Fibroblast of mammary gland (primary cell): ENCODE measurements around the gene TRAF3IP1.
"Not testable (repeated sequence)": the region's sequence is repeated elsewhere in the genome, so short reads cannot be mapped to it uniquely, and the experiment has no call there.

ENCODE experiments used
- DNase-seq: peaks from one replicate; pipeline ENCODE4 v3.0.0-alpha.2; 2010; ENCODE audit warnings: low read depth
- H3K4me3 ChIP-seq: 2 replicates; pipeline ENCODE4 v1.5.1; 2011; ENCODE audit warnings: low read depth, mild to moderate bottlenecking, low read length, moderate library complexity; ENCODE audit not compliant: control insufficient read depth
- TF ChIP-seq, protein P1 (sequence below): conservative IDR thresholded peaks from 2 replicates; pipeline ENCODE4 v1.5.1; 2011; ENCODE audit warnings: low read depth, low read length, inconsistent platforms; ENCODE audit not compliant: control insufficient read depth, insufficient read depth

The TRAF3IP1 gene

DNA sequence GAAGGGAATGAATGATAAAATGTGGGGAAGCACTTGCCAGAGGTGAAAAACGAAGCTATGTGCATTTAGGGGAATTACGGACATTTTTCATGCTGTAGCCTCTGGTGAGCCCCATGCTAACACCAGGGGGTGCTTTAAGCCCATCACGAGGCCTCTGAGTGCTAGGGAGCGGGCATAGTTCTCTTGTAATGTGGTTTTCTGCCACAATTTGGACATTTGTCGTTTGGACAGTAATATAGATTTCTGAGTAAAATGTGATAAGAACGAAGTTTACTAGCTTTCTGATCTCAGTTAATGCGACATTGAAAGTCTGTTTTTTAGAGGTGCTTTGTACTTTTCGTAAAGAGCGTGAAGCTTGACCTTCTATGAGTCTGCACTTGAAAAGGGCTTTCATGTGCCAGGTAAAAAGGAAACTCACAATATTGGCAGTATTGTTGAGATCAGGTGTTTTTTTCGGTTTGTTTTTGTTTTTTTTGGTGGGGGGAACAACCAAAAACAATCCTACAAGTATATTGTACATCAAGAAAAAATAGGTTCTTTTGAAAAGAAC lies 50.6 kb downstream of the TRAF3IP1 start:
- peak; percentile 77 for DNase-seq
- TF ChIP-seq, protein P1, sequence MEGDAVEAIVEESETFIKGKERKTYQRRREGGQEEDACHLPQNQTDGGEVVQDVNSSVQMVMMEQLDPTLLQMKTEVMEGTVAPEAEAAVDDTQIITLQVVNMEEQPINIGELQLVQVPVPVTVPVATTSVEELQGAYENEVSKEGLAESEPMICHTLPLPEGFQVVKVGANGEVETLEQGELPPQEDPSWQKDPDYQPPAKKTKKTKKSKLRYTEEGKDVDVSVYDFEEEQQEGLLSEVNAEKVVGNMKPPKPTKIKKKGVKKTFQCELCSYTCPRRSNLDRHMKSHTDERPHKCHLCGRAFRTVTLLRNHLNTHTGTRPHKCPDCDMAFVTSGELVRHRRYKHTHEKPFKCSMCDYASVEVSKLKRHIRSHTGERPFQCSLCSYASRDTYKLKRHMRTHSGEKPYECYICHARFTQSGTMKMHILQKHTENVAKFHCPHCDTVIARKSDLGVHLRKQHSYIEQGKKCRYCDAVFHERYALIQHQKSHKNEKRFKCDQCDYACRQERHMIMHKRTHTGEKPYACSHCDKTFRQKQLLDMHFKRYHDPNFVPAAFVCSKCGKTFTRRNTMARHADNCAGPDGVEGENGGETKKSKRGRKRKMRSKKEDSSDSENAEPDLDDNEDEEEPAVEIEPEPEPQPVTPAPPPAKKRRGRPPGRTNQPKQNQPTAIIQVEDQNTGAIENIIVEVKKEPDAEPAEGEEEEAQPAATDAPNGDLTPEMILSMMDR: peak; percentile 95
- H3K4me3 ChIP-seq: no peak overlapping the region

DNA sequence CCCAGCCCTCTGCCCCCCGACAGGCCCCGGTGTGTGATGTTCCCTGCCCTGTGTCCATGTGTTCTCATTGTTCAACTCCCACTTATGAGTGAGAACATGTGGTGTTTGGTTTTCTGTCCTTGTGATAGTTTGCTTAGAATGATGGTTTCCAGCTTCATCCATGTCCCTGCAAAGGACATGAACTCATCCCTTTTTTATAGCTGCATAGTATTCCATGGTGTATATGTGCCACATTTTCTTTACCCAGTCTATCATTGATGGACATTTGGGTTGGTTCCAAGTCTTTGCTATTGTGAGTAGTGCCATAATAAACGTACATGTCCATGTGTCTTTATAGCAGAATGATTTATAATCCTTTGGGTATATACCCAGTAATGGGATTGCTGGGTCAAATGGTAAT lies 52.0 kb downstream of the TRAF3IP1 start:
- DNase-seq, H3K4me3 ChIP-seq: not testable (repeated sequence)

DNA sequence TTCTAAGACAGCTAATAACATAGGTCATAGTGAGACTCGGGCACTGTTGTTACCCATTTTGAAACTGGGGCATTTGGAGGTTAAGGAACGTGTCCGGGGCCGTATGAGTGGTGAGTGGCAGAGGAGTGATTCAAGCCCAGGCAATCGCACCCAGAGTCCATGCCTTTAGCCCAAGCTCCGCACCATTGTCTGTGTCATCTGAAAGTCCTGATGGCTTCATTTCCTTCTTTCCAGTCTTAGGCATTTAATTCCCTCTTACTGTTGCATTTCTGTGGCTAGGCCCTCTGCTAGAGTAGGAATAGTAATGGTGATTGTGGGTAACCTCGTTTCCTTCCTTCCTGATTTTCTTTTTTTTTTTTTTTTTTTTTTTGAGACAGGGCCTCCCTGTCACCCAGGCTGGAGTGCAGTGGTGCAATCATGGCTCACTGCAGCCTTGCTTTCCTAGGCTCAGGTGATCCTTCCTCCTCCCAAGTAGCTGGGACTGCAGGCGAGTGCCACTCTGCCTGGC lies 56.6 kb downstream of the TRAF3IP1 start:
- TF ChIP-seq, protein P1: no peak
- no peak for DNase-seq
- H3K4me3 ChIP-seq: no peak overlapping the region

DNA sequence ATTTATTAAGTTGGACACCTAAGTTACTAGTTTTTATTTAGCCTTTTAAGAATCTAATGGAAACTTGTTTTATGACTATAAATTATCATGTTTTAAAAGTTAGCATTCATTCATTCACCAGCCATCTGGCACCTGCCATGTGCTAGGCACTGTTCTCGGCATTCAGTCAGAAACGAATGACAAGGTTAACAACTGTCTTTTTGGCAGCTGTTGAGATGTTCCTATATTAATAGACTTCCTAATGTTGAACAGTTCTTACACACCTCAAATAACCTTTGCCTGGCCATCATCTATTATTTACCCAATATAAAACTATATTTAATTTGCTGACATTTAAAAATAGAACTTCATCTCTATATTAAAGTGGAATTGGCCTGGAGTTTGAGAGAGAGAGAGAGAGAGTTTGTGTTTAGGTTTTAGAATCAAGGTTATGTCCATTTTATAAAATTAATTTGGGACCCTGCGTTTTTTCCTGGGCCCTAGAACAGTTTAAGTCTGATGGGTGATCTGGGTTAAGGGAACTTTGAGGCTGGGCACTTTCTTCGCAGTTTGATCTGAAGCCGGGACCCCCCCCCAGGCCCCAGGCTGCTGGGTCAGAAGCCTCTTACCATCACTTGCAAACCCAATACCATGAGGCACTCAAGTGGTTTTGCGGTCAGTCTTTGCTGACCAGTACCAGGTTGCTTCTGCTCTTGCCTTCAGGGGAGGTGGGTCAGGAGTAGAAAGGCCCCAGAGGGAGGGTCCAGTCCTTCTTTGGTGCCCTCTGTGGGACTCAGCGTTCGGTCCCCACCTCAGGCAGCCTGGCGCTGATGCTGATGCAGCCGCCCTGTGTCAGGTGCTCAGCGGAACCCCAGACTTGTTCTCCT lies 58.1 kb downstream of the TRAF3IP1 start:
- no peak overlapping the region for H3K4me3 ChIP-seq
- TF ChIP-seq, protein P1: no peak
- DNase-seq: no peak

DNA sequence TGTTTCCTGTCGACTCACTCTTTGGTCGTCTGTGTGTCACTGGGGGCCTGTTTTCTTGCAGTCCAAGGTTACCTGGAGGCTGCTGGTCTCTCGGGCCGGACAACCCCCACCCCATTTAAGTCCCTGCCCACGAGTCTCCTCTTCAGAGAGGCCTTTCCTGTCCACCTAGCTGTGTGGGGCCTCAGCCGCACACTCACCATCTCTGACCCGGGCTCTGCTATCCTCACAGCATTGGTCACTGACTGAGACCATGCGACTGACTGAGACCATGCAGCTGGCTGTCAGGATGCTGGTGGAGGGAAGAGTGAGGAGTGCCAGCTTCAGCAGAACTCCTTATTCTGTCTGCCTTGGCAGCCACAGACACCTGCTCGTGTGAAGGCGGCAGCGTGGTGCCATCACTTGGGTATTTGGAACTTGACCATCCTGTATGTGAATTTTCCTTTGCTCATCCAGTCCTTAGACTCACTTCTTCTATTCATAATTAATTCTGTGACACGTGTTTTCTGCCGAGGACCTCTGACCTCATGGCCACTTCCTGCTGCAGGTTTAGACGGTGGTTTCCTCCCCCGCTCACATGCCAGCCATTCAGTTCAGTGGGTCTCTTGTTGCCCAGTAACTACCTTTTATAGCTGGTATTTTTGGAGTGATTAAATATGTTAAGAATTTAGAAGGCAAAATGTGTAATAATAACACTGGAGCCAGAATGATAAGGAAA lies 58.9 kb downstream of the TRAF3IP1 start:
- no peak for DNase-seq
- TF ChIP-seq, protein P1: no peak

DNA sequence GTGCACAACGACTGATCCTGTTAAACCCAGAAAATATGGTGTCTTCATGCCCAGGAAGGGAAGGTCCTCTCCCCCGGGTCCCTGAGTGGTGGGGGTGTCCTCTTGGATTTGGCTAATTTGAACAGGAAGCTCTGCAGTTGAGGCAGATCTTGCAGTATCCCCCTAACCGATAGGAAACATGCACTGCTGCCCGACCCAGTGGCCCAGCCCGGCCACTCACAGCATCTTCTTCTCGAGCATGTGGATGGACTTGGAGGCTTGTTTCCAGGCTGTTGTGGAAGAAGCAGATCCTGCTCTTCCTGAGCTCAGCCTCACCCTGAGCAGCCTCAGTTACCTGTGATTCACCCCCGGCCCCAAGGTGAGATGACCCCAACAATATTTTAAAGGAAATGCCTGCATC lies 60.0 kb downstream of the TRAF3IP1 start:
- H3K4me3 ChIP-seq: no peak overlapping the region
- no peak for DNase-seq
- TF ChIP-seq, protein P1: no peak

More for the DNA sequence above, 58.9 kb downstream of the TRAF3IP1 start:
- no peak overlapping the region for H3K4me3 ChIP-seq

DNA sequence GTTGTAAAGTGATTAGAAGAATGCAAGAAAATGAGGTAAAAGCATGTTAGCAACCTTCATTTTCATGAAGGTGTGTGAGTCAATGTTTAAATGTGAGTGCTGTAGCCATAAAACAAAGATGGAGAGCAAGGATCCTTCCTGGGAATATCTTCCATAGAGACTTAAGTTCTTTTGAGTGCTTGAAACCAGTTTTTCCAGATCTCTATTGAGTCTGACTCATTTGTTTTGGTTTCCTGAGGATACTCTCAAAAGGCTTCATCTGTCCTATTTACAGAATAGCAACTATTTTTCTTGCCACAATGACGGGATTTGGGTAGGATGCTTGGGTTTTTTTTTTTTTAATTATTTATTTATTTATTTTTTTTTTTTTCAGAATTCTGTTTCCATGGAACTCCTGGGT lies 60.5 kb downstream of the TRAF3IP1 start:
- no peak overlapping the region for H3K4me3 ChIP-seq
- TF ChIP-seq, protein P1: no peak
- peak; percentile 68 for DNase-seq
